ENCODE measurements around the gene TBC1D2B. TPM values are rescaled to one million over a fixed set of nuclear protein-coding genes. Genes with fewer than 3 reads are reported as not detected.

Gene TBC1D2B
- polyA plus RNA-seq, 3 donors, result 19.0 to 47.3 (median 24.4) TPM

GRCh38 chr15:78101423-78102105 lies 24.1 kb upstream of the TBC1D2B start:
- WGBS, 3 donors, result 95 to 98% (median 97%) methylated on average over 5 of the region's 5 CpGs
- no peak overlapping the region for H3K27ac ChIP-seq (ENCODE audit: low read depth, low read length)

- no peak overlapping the region for H3K27ac ChIP-seq (ENCODE audit: low read depth, low read length)
- WGBS, 3 donors, result 77 to 88% (median 86%) methylated on average over 2 of the region's 2 CpGs
Measured at GRCh38 chr15:78100886-78101285, 23.4 kb upstream of the TBC1D2B start.

- H3K27ac ChIP-seq (ENCODE audit: low read depth, low read length), result no peak overlapping the region
- WGBS, 3 donors, result 89 to 95% (median 93%) methylated on average over 11 of the region's 11 CpGs
Measured at GRCh38 chr15:78098131-78098755, 20.7 kb upstream of the TBC1D2B start.

- H3K27ac ChIP-seq (ENCODE audit: low read depth, low read length), result no peak overlapping the region
- 85 to 92% (median 88%) methylated on average over 9 of the region's 9 CpGs for WGBS, 3 donors
Measured at GRCh38 chr15:78097667-78098066, 20.2 kb upstream of the TBC1D2B start.

DNA sequence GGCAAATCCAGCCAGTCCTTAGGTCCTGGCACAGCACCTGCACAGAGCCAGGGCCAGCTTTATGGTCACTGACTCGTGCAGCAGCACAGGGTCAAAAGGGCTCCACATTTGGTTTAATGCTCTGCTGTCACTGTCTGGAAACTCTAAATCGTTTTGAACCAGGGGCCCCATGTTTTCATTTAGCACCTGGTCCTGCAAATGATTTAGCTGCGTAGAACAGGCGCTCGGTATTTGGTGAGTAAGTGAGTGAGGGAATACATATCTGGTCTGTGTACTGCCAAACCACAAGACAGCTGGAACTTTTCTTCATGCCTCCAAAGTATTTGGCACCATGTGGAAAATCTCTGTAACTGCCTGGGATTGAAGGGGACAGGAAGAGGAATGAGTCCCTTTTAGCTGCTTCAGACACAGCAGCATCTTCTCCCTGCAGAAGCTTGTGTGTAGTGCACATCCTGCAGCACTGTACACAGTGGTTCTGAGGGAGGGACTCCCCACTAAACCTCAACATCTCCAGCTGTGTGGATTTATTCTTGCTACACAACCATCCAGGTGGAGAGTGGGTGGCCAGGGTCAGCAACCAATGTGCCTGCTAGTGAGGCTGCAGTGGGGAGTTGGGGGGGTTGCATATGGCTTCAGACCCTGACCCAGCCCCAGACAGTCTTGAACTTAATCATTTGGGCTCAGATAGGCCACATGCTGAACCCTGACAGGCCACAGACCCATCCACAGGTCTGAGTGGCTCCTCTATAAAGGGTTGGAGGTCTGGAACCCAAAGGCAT lies 15.9 kb upstream of the TBC1D2B start:
- WGBS, 3 donors, result 51 to 69% (median 60%) methylated on average over 5 of the region's 5 CpGs
- no peak overlapping the region for H3K27ac ChIP-seq (ENCODE audit: low read depth, low read length)

GRCh38 chr15:78092261-78093041 lies 14.9 kb upstream of the TBC1D2B start, which contains the start of gene SH2D7:
Gene SH2D7 (plus strand): TSS chr15:78092561. CDS start chr15:78092585, 24 bp downstream.
- 73 to 78% (median 75%) methylated on average over 11 of the region's 11 CpGs for WGBS, 3 donors
- no peak within 1 kb of the TSS for H3K27ac ChIP-seq (ENCODE audit: low read depth, low read length)

DNA sequence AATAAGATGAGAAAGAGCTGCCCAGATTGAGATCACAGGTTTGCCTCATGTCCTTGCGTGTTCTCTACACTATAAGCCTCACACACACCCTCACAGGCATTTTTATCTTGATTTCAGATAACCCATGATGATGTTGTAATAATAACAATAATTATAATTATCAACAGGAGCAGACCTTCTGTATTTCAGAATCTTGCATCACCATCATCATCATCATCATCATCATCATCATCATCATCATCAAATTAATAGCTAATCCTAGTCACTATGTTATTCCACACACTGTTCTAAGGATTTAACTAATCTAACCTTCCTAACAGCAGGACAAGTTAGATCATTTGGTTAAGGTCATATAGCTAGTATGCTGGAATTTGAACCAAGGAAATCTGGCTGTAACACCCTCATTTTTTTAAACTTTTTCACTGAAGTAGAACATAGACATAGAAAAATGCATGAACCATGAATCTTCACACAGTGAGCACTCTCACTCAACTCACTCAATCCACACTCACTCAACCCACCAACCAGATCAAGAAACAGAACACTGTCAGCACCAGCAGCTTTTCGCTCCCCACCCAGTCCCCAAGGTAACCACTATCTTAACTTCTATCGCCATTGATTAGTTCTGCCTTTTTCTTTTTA lies 13.0 kb upstream of the TBC1D2B start:
- 86 to 98% (median 96%) methylated on average over 3 of the region's 3 CpGs for WGBS, 3 donors
- H3K27ac ChIP-seq (ENCODE audit: low read depth, low read length), result no peak overlapping the region

GRCh38 chr15:78088773-78089080 lies 11.2 kb upstream of the TBC1D2B start:
- H3K27ac ChIP-seq (ENCODE audit: low read depth, low read length), result no peak overlapping the region
- 47 to 89% (median 80%) methylated on average over 3 of the region's 3 CpGs for WGBS, 3 donors

- H3K27ac ChIP-seq (ENCODE audit: low read depth, low read length), result no peak overlapping the region
- WGBS, 3 donors, result 73 to 81% (median 80%) methylated on average over 12 of the region's 12 CpGs
Measured at GRCh38 chr15:78087951-78088772, 10.7 kb upstream of the TBC1D2B start.

- WGBS, 3 donors, result 33 to 77% (median 36%) methylated on average over 1 of the region's 1 CpG
- H3K27ac ChIP-seq (ENCODE audit: low read depth, low read length), result no peak overlapping the region
Measured at GRCh38 chr15:78085928-78086327, 8.4 kb upstream of the TBC1D2B start.

- no peak overlapping the region for H3K27ac ChIP-seq (ENCODE audit: low read depth, low read length)
- WGBS, 3 donors, result 49 to 85% (median 58%) methylated on average over 5 of the region's 5 CpGs
Measured at GRCh38 chr15:78084449-78084750, 6.9 kb upstream of the TBC1D2B start.

GRCh38 chr15:78083687-78084448 lies 6.4 kb upstream of the TBC1D2B start:
- no peak overlapping the region for H3K27ac ChIP-seq (ENCODE audit: low read depth, low read length)
- WGBS, 3 donors, result 80 to 93% (median 86%) methylated on average over 6 of the region's 6 CpGs

GRCh38 chr15:78083186-78083585 lies 5.7 kb upstream of the TBC1D2B start:
- 79 to 95% (median 83%) methylated on average over 4 of the region's 4 CpGs for WGBS, 3 donors
- no peak overlapping the region for H3K27ac ChIP-seq (ENCODE audit: low read depth, low read length)

DNA sequence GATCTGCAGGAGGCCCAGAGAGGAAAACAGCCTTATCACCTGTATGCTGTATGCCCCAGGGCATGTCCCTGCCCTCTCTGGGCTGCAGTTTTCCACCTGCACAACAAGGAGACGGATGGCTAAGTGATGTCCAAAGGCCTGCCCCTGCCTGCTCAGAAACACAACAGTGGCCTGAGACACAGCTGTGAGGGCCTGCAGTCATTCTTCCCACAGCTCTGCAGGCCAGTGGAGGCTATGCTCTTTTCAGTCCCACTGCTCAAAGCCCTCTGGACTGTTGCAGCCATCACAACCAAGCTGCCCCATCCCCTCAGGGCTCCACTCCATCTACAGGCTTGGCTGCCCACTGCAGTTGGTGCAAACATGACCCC lies 5.2 kb upstream of the TBC1D2B start:
- no peak overlapping the region for H3K27ac ChIP-seq (ENCODE audit: low read depth, low read length)
- WGBS, 3 donors, result 82 to 100% (median 92%) methylated on average over 1 of the region's 1 CpG

DNA sequence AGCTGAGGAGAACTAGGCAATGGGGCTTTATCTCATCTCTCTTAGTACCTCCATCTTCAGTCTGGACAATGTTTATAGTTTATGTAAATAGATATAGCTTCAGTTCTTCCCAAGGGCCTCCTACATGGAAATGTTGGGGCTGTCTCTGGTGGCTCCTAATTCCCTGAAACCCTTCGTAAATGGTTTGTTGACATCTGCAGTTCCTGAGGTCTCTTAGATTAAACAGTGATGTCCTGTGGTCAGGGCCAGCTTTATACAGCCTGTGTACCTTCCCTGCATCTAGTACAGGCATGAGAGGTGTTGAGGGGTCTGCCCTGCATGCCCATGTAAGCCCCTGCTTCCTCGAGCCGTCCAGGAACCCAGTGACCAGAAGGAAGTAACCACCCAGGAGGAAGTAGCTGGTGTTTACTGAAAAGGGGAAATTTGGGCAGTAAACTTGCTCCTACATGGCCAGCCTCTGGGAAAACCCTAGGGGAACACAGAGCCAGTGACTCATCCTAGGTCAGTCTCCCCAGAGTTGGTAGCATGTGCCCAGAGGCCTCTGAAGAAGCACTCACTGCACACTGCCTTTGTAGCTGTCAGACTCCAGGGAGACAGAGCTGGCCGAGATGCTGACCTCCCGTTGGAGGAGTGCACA lies 4.7 kb upstream of the TBC1D2B start:
- 56 to 72% (median 57%) methylated on average over 5 of the region's 5 CpGs for WGBS, 3 donors
- no peak overlapping the region for H3K27ac ChIP-seq (ENCODE audit: low read depth, low read length)

GRCh38 chr15:78080088-78080460 lies 2.6 kb upstream of the TBC1D2B start:
- WGBS, 3 donors, result 85 to 93% (median 92%) methylated on average over 8 of the region's 8 CpGs
- no peak overlapping the region for H3K27ac ChIP-seq (ENCODE audit: low read depth, low read length)

All from adipose tissue (tissue), 3 donors.